ENCODE measurements around the gene ATP9B.
"Not testable (repeated sequence)": the region's sequence is repeated elsewhere in the genome, so short reads cannot be mapped to it uniquely, and the experiment has no call there.

The ATP9B gene

DNA sequence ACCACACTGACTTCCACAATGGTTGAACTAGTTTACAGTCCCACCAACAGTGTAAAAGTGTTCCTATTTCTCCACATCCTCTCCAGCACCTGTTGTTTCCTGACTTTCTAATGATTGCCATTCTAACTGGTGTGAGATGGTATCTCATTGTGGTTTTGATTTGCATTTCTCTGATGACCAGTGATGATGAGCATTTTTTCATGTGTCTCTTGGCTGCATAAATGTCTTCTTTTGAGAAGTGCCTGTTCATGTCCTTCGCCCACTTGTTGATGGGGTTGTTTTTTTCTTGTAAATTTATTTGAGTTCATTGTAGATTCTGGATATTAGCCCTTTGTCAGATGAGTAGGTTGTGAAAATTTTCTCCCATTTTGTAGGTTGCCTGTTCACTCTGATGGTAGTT, 216.0 kb downstream of the ATP9B start:
- DNase-seq (ENCODE audit: low spot score): not testable (repeated sequence)

DNA sequence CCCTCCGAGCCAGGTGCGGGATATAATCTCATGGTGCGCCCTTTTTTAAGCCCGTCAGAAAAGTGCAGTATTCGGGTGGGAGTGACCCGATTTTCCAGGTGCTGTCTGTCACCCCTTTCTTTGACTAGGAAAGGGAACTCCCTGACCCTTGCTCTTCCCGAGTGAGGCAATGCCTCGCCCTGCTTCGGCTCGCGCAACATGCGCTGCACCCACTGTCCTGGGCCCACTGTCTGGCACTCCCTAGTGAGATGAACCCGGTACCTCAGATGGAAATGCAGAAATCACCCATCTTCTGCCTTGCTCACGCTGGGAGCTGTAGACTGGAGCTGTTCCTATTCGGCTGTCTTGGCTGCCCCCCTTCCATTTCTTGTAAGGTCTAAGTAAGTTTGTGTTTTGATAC, 221.2 kb downstream of the ATP9B start:
- not testable (repeated sequence) for DNase-seq (ENCODE audit: low spot score)

DNA sequence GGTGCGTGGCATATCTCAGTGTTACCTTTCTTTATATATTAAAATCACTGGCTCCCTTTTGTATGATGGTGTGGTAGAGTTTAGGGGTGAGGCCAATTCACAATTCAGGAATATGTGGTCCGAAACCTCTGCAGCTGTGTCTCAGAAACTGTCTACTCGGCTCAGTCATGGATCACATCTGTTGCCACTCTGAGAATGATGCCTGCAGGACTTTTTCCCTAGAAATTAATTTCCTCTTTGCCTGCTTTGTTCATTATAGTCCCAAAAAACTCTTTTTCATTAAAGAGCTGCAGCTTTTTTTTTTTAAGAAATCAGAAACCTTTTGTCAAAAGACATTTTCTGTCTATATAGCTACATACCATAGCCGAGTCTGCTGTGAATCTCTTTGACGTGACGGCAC, 221.7 kb downstream of the ATP9B start:
- DNase-seq (ENCODE audit: low spot score): no peak

DNA sequence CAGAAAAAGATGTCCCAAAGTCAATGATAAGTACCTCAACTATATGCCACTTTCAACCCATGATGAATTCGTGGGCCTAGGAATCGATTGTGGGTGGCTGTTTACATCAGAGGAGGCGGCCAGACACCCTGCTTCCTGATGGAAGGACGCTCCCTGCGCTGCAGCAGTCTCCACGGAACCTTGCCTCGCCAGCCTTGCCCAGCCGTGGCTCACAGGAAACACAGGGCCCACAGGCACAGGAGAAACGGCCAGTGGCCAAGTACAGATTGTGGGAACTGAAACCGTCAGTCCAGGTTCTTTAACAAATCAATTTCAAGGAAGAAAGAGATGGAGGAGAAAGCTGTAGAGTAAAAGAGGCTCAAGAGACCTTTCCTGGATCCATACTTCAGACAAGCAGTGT, 225.0 kb downstream of the ATP9B start:
- no peak for DNase-seq (ENCODE audit: low spot score)

GRCh38 chr18:79299272-79299671, 230.1 kb downstream of the ATP9B start:
- DNase-seq (ENCODE audit: low spot score): no peak

DNA sequence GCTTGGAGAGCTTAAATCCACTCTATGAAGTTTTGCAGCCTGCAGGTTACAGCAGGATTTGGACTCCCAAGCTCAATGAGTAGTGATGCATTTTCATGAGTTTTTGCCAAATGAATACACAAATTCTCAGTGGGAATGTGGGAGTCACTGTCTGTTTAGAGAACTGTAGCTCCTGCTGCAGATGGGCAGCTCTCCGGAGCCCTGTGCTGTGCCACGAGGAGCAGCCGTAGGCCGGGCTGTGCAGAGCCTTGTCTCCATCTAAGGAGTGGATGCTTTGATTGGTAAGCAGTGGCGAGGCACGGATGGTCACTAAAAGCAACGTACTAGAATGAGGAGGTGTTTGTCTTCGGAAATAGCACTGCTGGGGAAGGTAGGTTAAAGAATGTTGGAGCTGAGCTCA, 230.5 kb downstream of the ATP9B start:
- DNase-seq (ENCODE audit: low spot score): no peak

DNA sequence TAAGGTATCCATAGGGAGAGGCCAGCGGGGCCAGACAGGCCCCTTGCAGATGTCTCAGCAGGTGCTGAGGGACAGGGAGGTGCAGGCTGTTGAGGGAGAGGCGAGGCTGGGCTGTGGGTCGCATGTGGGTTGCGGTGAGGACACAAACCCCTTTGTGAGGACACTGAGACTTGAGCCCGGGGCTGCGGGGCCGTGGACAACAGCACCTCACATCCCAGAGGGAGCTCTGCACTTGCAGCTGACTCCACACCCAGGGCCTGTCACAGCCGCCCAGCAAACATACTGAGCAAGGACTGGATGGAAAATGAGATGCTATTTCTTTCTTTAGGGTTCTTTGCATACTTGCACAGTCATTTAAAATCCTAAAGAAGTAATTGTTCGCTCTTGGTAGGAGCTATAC, 231.2 kb downstream of the ATP9B start:
- no peak for DNase-seq (ENCODE audit: low spot score)

GRCh38 chr18:79302120-79302519, 232.9 kb downstream of the ATP9B start:
- DNase-seq (ENCODE audit: low spot score): no peak

DNA sequence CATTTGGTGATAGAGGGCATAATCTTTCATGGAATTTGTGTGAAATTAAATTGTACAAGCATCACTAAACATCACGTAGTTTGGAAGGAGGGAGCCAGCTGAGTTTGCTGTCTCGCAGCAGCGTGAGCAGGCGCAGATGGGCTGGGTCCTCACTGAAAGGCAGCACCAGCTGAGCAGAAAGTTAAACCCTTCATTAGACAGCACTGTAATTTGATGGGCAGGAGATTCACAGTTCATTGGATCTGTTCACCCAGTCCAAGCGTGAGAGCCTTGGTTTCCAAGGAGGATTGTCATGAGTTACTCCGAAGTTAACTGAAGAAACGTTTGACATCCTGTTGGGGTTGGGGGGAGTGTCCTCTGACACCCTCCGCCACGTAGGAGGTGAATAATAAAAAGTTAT, 236.7 kb downstream of the ATP9B start:
- no peak for DNase-seq (ENCODE audit: low spot score)

- no peak for DNase-seq (ENCODE audit: low spot score)
These were observed 240.6 kb downstream of the ATP9B start for GRCh38 chr18:79309614-79310358.

- DNase-seq (ENCODE audit: low spot score): no peak
These were observed 245.7 kb downstream of the ATP9B start for GRCh38 chr18:79314838-79315388.

DNA sequence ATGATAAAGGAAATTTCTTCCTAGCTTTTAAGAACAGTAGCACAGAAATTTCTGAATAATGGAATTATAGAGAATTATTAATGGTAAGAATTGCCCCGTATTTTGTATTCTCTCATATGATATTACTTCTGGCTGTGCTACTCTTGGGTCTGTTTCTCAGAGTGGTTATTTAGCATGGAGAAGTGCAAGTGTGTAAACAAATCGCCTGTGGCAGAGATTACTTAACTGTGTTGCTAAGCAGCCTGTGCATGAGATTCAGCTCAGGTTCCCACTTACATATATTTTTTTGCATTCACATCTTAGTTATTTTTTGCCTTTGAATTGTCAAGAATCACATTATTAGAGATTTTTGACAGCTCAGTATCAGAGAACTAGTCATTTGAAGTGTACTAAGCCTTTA, 246.4 kb downstream of the ATP9B start:
- no peak for DNase-seq (ENCODE audit: low spot score)

GRCh38 chr18:79317703-79318102, 248.5 kb downstream of the ATP9B start:
- no peak for DNase-seq (ENCODE audit: low spot score)

DNA sequence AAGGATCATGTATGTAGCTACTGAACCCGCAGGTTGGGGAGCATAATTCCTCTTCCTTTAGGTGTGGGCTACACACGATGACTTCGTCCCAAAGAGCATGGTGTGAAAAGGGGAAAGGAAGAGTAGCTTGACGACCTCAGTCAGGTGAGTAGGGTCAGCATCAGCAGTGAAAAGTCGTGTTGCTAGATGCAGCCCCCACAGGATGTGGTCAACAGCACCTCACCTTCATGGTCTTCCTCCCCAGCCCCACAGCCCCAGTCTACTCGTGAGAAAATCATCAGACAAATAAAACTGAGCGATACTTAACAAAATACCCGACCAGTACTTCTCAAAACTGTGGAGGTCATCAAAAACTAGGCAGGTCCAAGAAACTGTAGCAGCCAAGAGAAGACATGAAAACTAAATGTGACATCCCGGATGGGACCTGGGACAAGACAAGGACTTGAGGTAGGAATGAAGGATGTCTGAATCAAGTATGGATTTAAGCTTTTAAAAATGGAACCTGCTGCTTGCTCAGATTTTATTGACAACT, 249.0 kb downstream of the ATP9B start:
- no peak for DNase-seq (ENCODE audit: low spot score)

- no peak for DNase-seq (ENCODE audit: low spot score)
These were observed 251.1 kb downstream of the ATP9B start for GRCh38 chr18:79320216-79320850.

GRCh38 chr18:79321625-79322405, 252.6 kb downstream of the ATP9B start:
- no peak for DNase-seq (ENCODE audit: low spot score)

GRCh38 chr18:79322441-79322840, 253.2 kb downstream of the ATP9B start:
- no peak for DNase-seq (ENCODE audit: low spot score)

DNA sequence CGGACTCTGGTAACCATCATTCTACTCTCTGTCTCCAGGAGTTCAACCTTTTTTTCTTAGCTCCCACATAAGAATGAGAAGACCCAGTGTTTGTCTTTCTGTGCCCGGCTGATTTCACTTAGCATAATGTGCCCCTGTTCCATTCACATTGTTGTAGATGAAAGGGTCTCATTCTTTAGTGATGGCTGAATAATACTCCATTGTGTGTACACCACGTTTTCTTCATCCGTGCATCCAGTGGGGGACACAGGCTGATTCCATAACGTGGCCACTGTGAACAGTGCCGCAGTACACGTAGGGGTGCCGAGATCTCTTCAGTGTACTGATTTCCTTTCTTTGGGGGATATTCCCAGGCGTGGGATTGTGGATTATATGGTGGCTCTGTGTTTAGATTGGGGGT, 254.3 kb downstream of the ATP9B start:
- no peak for DNase-seq (ENCODE audit: low spot score)

- no peak for DNase-seq (ENCODE audit: low spot score)
These were observed 257.4 kb downstream of the ATP9B start for GRCh38 chr18:79326413-79327198.

DNA sequence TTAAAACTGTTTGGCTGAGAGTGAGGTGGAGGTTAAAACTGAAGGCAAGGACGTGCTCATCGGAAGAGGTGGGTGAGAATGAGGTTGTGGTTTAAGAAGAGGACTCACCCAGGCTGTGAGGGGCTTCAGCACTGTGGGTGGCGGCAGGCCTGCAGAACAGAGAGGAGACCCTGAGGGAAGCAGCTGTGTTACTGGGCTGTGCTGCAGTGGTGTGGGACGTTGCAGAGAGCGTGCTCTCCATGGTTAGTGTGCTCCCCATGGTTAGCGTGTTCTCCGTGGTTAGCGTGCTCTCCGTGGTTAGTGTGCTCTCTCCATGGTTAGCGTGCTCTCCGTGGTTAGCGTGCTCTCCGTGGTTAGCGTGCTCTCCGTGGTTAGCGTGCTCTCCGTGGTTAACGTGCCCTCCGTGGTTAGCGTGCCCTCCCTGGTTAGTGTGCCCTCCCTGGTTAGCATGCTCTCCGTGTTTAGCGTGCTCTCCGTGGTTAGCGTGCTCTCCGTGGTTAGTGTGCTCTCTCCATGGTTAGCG, 258.1 kb downstream of the ATP9B start:
- DNase-seq (ENCODE audit: low spot score): no peak

DNA sequence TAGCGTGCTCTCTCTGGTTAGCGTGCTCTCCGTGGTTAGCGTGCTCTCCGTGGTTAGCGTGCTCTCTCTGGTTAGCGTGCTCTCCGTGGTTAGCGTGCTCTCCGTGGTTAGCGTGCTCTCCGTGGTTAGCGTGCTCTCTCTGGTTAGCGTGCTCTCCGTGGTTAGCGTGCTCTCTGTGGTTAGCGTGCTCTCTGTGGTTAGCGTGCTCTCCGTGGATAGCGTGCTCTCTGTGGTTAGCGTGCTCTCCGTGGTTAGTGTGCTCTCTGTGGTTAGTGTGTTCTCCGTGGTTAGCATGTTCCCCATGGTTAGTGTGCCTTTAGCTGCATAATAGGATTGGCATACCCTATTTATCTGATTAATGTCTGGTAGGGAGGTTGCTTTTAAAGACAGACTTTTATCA, 258.7 kb downstream of the ATP9B start:
- DNase-seq (ENCODE audit: low spot score): not testable (repeated sequence)

Data from HuH-7 (cell line).